Activated B cell treated with CpG ODN at 0.5 μM for 24 hours (primary cell): ENCODE measurements around the gene SRSF9. TPM values are rescaled to one million over a fixed set of nuclear protein-coding genes. Genes with fewer than 3 reads are reported as not detected.
"Not testable (repeated sequence)": the region's sequence is repeated elsewhere in the genome, so short reads cannot be mapped to it uniquely, and the experiment has no call there.

Source experiments
- ATAC-seq: fragments of 200-7000 bp; cut with Tn5 transposase; one replicate; pipeline ENCODE4 v1.10.0; 2021; ENCODE audit warnings: low read depth, mild to moderate bottlenecking, moderate library complexity
- CTCF ChIA-PET: fragments of 350-600 bp; sonication (Branson Sonifier 250); formaldehyde crosslinking; loops from one replicate; lab custom pipeline; 2021; ENCODE audit warnings: antibody characterized with exemption; lab: Charles Lee
- POLR2A ChIA-PET: fragments of 350-600 bp; sonication (Branson Sonifier 250); formaldehyde crosslinking; loops from one replicate; lab custom pipeline; 2021; ENCODE audit warnings: antibody characterized with exemption; lab: Charles Lee
- DNase-seq: peaks from one replicate; pipeline ENCODE4 v3.0.0; 2022
- H3K27ac Mint-ChIP-seq: one replicate; pipeline ENCODE4 v1.8.0; 2020; ENCODE audit warnings: mixed read lengths
- H3K27me3 Mint-ChIP-seq: one replicate; pipeline ENCODE4 v1.8.0; 2021; ENCODE audit warnings: mixed read lengths
- H3K36me3 Mint-ChIP-seq: one replicate; pipeline ENCODE4 v1.8.0; 2021; ENCODE audit warnings: low read depth, mixed read lengths
- H3K4me1 Mint-ChIP-seq: one replicate; pipeline ENCODE4 v1.8.0; 2021; ENCODE audit warnings: mixed read lengths
- H3K4me3 Mint-ChIP-seq: one replicate; pipeline ENCODE4 v1.8.0; 2020; ENCODE audit warnings: mild to moderate bottlenecking, mixed read lengths
- H3K9me3 Mint-ChIP-seq: one replicate; pipeline ENCODE4 v1.8.0; 2020; ENCODE audit warnings: mixed read lengths
- intact Hi-C: fragments of 100-400 bp; cut with micrococcal nuclease; formaldehyde crosslinking; loops from one replicate; pipeline ENCODE4 v1.15.1; 2024
- total RNA-seq: library from RNA; stranded (reverse); gene quantifications from 2 replicates; pipeline ENCODE4 v1.2.3, GENCODE V29; 2022
- TF ChIP-seq, protein P1 (sequence below): fragments of 200-600 bp; IDR thresholded peaks from one replicate; pipeline ENCODE4 v1.8.0; 2022; ENCODE audit warnings: antibody characterized with exemption, mild to moderate bottlenecking

SRSF9 gene, protein sequence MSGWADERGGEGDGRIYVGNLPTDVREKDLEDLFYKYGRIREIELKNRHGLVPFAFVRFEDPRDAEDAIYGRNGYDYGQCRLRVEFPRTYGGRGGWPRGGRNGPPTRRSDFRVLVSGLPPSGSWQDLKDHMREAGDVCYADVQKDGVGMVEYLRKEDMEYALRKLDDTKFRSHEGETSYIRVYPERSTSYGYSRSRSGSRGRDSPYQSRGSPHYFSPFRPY
- total RNA-seq: 191 and 192 TPM in 2 replicates

DNA sequence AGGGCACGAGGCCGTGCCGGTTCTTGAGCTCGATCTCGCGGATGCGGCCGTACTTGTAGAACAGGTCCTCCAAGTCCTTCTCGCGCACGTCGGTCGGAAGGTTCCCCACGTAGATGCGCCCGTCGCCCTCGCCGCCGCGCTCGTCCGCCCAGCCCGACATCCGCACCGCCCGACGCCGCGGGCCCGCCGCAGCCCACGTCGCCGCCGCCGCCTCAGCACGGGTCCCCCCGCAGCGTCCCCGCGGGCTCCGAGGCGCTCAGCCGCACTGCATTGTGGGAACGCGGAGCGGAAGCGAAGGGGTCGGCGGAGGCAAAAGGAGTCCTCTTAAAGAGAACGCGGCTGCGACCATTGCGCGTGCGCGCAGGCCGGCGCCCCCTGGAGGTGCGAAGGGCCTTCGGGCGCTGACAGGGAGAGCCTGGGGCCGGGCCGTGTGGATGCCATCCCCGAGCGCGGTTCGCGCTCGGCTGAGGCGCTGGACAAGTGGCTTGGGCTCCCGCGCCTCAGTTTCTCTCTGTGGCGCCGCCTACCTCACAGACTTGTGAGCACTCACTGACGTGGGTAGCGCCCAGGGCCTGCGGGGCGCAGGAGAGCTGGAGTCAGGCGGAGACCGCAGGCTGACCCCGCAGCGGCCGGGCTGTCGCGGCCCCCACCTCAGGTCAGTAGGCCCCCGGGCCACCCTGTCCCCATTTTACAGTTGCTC lies at the start of gene SRSF9:
SRSF9 (minus strand) TSS at position 299 of the 700 bp plus-strand sequence; CDS start at position 160, 139 bp downstream.
- TF ChIP-seq, protein P1, sequence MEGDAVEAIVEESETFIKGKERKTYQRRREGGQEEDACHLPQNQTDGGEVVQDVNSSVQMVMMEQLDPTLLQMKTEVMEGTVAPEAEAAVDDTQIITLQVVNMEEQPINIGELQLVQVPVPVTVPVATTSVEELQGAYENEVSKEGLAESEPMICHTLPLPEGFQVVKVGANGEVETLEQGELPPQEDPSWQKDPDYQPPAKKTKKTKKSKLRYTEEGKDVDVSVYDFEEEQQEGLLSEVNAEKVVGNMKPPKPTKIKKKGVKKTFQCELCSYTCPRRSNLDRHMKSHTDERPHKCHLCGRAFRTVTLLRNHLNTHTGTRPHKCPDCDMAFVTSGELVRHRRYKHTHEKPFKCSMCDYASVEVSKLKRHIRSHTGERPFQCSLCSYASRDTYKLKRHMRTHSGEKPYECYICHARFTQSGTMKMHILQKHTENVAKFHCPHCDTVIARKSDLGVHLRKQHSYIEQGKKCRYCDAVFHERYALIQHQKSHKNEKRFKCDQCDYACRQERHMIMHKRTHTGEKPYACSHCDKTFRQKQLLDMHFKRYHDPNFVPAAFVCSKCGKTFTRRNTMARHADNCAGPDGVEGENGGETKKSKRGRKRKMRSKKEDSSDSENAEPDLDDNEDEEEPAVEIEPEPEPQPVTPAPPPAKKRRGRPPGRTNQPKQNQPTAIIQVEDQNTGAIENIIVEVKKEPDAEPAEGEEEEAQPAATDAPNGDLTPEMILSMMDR: no peak
- intact Hi-C loops: loop anchor here (1.0 to 2.0 kb wide), 6 partner anchors 15 to 112 kb away; partner anchors contain the start of genes GATC, POP5, RNF10 and TRIAP1
- peak within 1 kb of the TSS; percentile 90 for H3K4me3 Mint-ChIP-seq
- H3K9me3 Mint-ChIP-seq: no peaks in the 10 kb centered on the region
- peak within 1 kb of the TSS; percentile 86 for H3K27ac Mint-ChIP-seq
- peaks cover 33% of the 10 kb centered on the region for H3K4me1 Mint-ChIP-seq
- ATAC-seq: peak; percentile 88
- H3K27me3 Mint-ChIP-seq: no peaks in the 10 kb centered on the region
- H3K36me3 Mint-ChIP-seq: peaks cover 28% of the 10 kb centered on the region
- DNase-seq: peak; percentile 99
- CTCF ChIA-PET: interaction anchor here (0.9 to 2.7 kb wide), 6 partner anchors 11 to 66 kb away, joined by 3 to 16 read pairs (median 6); partner anchors contain the start of genes COX6A1 and DYNLL1
- POLR2A ChIA-PET: interaction anchor here (0.5 to 3.5 kb wide), 21 partner anchors 11 to 357 kb away, joined by 3 to 54 read pairs (median 5); partner anchors contain the start of genes ACADS, COQ5, COX6A1 and DYNLL1

DNA sequence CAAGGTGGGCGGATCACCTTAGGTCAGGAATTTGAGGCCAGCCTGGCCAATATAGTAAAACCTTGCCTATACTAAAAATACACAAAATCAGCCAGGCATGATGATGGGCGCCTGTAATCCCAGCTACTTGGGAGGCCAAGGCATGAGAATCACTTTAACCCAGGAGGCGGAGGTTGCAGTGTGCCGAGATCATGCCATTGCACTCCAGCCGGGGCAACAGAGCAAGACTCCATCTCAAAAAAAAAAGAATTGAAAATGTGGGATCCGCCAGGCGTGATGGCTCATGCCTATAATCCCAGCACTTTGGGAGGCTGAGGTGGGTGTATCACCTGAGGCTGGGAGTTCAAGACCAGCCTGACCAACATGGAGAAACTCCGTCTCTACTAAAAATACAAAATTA lies 49.8 kb upstream of the SRSF9 start:
- ATAC-seq, intact Hi-C loops, H3K27ac Mint-ChIP-seq, H3K9me3 Mint-ChIP-seq, CTCF ChIA-PET, DNase-seq, H3K4me1 Mint-ChIP-seq, H3K27me3 Mint-ChIP-seq, H3K4me3 Mint-ChIP-seq: not testable (repeated sequence)
- H3K36me3 Mint-ChIP-seq: peaks cover 35% of the 10 kb centered on the region
- POLR2A ChIA-PET: interaction anchor here (0.7 kb wide), 1 partner anchor 13 kb away, joined by 9 read pairs; no protein-coding TSS in a partner anchor

DNA sequence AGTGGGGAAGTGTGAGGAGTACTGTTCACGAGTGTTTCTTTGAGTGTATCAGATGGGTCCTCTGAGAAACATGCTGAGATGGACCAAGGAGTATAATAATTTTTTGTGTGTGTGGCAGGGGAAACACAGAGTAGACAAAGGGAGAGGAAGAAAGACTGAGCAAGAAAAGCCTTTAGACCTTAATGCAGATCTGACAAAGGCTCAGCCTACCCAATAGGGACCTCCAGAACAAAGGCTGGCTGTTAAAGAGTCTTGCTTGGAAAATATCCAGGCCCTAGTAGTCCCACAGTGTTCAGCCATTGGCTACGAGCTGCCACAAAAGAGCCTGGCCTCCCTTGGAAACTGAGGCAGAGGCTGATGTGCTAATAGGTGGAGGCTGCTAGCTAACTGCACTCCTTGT lies 45.9 kb upstream of the SRSF9 start:
- ChIA-PET CTCF (no interaction called here), POLR2A (no interaction called here)
- TF ChIP-seq, protein P1: no peak
- Mint-ChIP-seq H3K4me3 (no peak overlapping the region), H3K27me3 (no peaks in the 10 kb centered on the region), H3K36me3 (peaks cover 45% of the 10 kb centered on the region), H3K27ac (no peak overlapping the region), H3K9me3 (no peaks in the 10 kb centered on the region), H3K4me1 (no peaks in the 10 kb centered on the region)
- intact Hi-C loops: no loop called here
- no peak for DNase-seq
- ATAC-seq: no peak

DNA sequence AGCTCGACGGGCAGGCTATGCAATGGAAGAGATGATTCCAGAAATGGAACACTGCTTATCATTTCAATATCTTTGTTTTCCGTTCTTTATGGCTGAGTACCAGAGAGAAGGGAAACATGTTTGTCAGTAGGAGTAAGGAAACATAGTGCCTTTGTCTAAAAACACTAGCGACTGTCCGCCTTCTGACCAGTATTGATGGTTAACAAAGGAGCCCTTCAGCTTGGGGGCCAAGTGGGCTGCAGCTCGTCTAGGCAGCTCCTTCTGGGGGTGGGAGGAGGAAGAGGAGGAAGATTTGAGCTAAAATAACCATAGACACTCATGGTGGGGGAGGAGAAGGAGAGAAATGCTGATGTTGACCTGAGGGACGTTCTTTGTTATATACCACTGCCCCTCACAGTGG lies 44.5 kb upstream of the SRSF9 start:
- POLR2A ChIA-PET: no interaction called here
- Mint-ChIP-seq H3K4me3 (no peak overlapping the region), H3K36me3 (peaks cover 53% of the 10 kb centered on the region), H3K4me1 (no peaks in the 10 kb centered on the region), H3K9me3 (no peaks in the 10 kb centered on the region), H3K27me3 (no peaks in the 10 kb centered on the region), H3K27ac (no peak overlapping the region)
- no peak for ATAC-seq
- CTCF ChIA-PET: no interaction called here
- DNase-seq: no peak
- intact Hi-C loops: no loop called here
- TF ChIP-seq, protein P1: no peak

DNA sequence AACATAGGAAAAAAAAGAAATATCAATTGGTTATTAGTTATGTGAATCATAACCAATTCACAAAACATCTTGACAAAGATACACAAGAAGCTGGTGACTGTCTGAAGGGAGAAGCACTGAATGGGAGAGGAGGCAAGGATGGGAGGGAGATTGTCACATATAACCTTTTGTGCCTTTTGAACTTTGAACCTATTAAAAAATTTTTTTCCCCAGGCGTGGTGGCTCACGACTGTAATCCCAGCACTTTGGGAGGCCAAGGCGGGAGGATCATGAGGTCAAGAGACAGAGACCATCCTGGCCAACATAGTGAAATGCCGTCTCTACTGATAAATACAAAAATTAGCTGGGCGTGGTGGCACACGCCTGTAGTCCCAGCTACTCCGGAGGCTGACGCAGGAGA lies 39.0 kb upstream of the SRSF9 start:
- intact Hi-C loops: no loop called here
- Mint-ChIP-seq H3K36me3 (peaks cover 50% of the 10 kb centered on the region), H3K27me3 (no peaks in the 10 kb centered on the region), H3K4me3 (no peak overlapping the region), H3K4me1 (no peaks in the 10 kb centered on the region), H3K9me3 (no peaks in the 10 kb centered on the region), H3K27ac (no peak overlapping the region)
- DNase-seq (no peak), ATAC-seq (no peak)
- CTCF ChIA-PET: no interaction called here
- TF ChIP-seq, protein P1: no peak
- POLR2A ChIA-PET: no interaction called here
